Osteocyte (in vitro differentiated cells): ENCODE results near the gene SP2. TPM values are rescaled to one million over a fixed set of nuclear protein-coding genes. Genes with fewer than 3 reads are reported as not detected.

Experiments used
- DNase-seq: peaks from one replicate; pipeline ENCODE4 v3.0.0; 2021; ENCODE audit warnings: mixed read lengths; ENCODE audit not compliant: unreplicated experiment; ENCODE audit errors: extremely low spot score
- H3K27ac Mint-ChIP-seq: one replicate; pipeline ENCODE4 v1.8.0; 2021; ENCODE audit warnings: mild to moderate bottlenecking, mixed read lengths; ENCODE audit not compliant: unreplicated experiment
- H3K27me3 Mint-ChIP-seq: one replicate; pipeline ENCODE4 v1.8.0; 2021; ENCODE audit warnings: mixed read lengths; ENCODE audit not compliant: unreplicated experiment
- H3K36me3 Mint-ChIP-seq: one replicate; pipeline ENCODE4 v1.8.0; 2021; ENCODE audit warnings: mixed read lengths; ENCODE audit not compliant: unreplicated experiment
- H3K4me1 Mint-ChIP-seq: one replicate; pipeline ENCODE4 v1.8.0; 2021; ENCODE audit warnings: mixed read lengths; ENCODE audit not compliant: unreplicated experiment
- H3K4me3 Mint-ChIP-seq: one replicate; pipeline ENCODE4 v1.8.0; 2021; ENCODE audit warnings: mild to moderate bottlenecking, moderate library complexity, mixed read lengths; ENCODE audit not compliant: unreplicated experiment
- H3K9me3 Mint-ChIP-seq: one replicate; pipeline ENCODE4 v1.8.0; 2021; ENCODE audit warnings: mixed read lengths; ENCODE audit not compliant: unreplicated experiment
- CTCF ChIP-seq: fragments of 200-600 bp; sonication (generic); IDR thresholded peaks from 2 replicates; pipeline ENCODE4 v1.5.0; 2021; ENCODE audit warnings: antibody characterized with exemption, mild to moderate bottlenecking, moderate library complexity
- total RNA-seq: library from RNA; stranded (reverse); gene quantifications from 2 replicates; pipeline ENCODE4 v1.2.1, GENCODE V29; 2021

SP2 gene
- total RNA-seq, 1 donor from 2014 or later = 19.9 TPM

GRCh38 chr17:47884905-47885730 lies 10.9 kb upstream of the SP2 start:
- no peak overlapping the region for H3K4me3 Mint-ChIP-seq
- peaks cover 2% of the 10 kb centered on the region for H3K27me3 Mint-ChIP-seq
- TF ChIP-seq CTCF = no peak
- no peak for DNase-seq
- no peaks in the 10 kb centered on the region for H3K9me3 Mint-ChIP-seq
- no peak overlapping the region for H3K27ac Mint-ChIP-seq
- H3K4me1 Mint-ChIP-seq = peaks cover 2% of the 10 kb centered on the region
- no peaks in the 10 kb centered on the region for H3K36me3 Mint-ChIP-seq

GRCh38 chr17:47888293-47888692 lies 7.7 kb upstream of the SP2 start:
- no peak overlapping the region for H3K4me3 Mint-ChIP-seq
- TF ChIP-seq CTCF = no peak
- no peaks in the 10 kb centered on the region for H3K27me3 Mint-ChIP-seq
- no peaks in the 10 kb centered on the region for H3K36me3 Mint-ChIP-seq
- H3K27ac Mint-ChIP-seq = no peak overlapping the region
- DNase-seq = no peak
- no peaks in the 10 kb centered on the region for H3K9me3 Mint-ChIP-seq
- H3K4me1 Mint-ChIP-seq = no peaks in the 10 kb centered on the region

GRCh38 chr17:47889734-47890529 lies 6.1 kb upstream of the SP2 start:
- Mint-ChIP-seq H3K4me1 (peaks cover 11% of the 10 kb centered on the region), H3K4me3 (no peak overlapping the region), H3K27ac (no peak overlapping the region), H3K36me3 (no peaks in the 10 kb centered on the region), H3K9me3 (no peaks in the 10 kb centered on the region), H3K27me3 (no peaks in the 10 kb centered on the region)
- TF ChIP-seq CTCF = peak; percentile 96
- DNase-seq = peak; percentile 95

- H3K9me3 Mint-ChIP-seq = no peaks in the 10 kb centered on the region
- no peaks in the 10 kb centered on the region for H3K27me3 Mint-ChIP-seq
- no peak for DNase-seq
- peaks cover 12% of the 10 kb centered on the region for H3K4me1 Mint-ChIP-seq
- no peaks in the 10 kb centered on the region for H3K36me3 Mint-ChIP-seq
- no peak overlapping the region for H3K27ac Mint-ChIP-seq
- no peak for TF ChIP-seq CTCF
- H3K4me3 Mint-ChIP-seq = no peak overlapping the region
These were observed 4.4 kb upstream of the SP2 start for GRCh38 chr17:47891545-47892088.
